A549 treated with CpdA at 1 μM for 4 hours (cell line): Measurements from ENCODE around the gene TRIM65. TPM values are rescaled to one million over a fixed set of nuclear protein-coding genes. Genes with fewer than 3 reads are reported as not detected.

ENCODE experiments used
- total RNA-seq: library from RNA; stranded (reverse); fragments of 200-300 nt; extraction: Qiagen RNA extraction; gene quantifications from 5 replicates; pipeline ENCODE4 v1.2.3, GENCODE V29; 2022; ENCODE audit warnings: low read depth

The TRIM65 gene
- total RNA-seq: 31.8 to 44.1 TPM (median 37.8 TPM) in 5 replicates

GRCh38 chr17:75896415-75897159 lies at the start of gene TRIM65:
TSS of gene TRIM65 (minus strand) at chr17:75896951. CDS start at chr17:75896937, 14 bp downstream.

GRCh38 chr17:75940727-75941441 lies 44.1 kb upstream of the TRIM65 start, which contains the start of gene FBF1:
TSS of gene FBF1 (minus strand) at chr17:75941042. CDS start at chr17:75938149, 2,893 bp downstream.

GRCh38 chr17:75904749-75905521 lies 8.2 kb upstream of the TRIM65 start, which contains the start of gene MRPL38:
TSS of gene MRPL38 (minus strand) at chr17:75904884. CDS start at chr17:75904875, 9 bp downstream.

GRCh38 chr17:75878174-75878998 lies 18.4 kb downstream of the TRIM65 start, which contains the start of gene TRIM47:
TSS of gene TRIM47 (minus strand) at chr17:75878581. CDS start at chr17:75878548, 33 bp downstream.

GRCh38 chr17:75855310-75856061 lies 41.3 kb downstream of the TRIM65 start, which contains the start of gene WBP2:
TSS of gene WBP2 (minus strand) at chr17:75855335. CDS start at chr17:75855297, 38 bp downstream.

GRCh38 chr17:75843577-75844529 lies 52.9 kb downstream of the TRIM65 start, which contains the start of gene UNC13D:
TSS of gene UNC13D (minus strand) at chr17:75844404. CDS start at chr17:75844337, 67 bp downstream.

Other genes with a start within 250 kb of the TRIM65 start
- 24.2 to 31.8 TPM (median 26.8 TPM) in 5 replicates for gene RECQL5, start 229.8 kb downstream of the TRIM65 start, total RNA-seq
- gene SAP30BP, start 229.6 kb downstream of the TRIM65 start, total RNA-seq: 96.6 to 129 TPM (median 102 TPM) in 5 replicates
- 38.3 to 62.6 TPM (median 49.8 TPM) in 5 replicates for gene ITGB4, start 175.5 kb downstream of the TRIM65 start, total RNA-seq
- gene GALK1, start 131.8 kb downstream of the TRIM65 start, total RNA-seq: 45.6 to 76.1 TPM (median 66.2 TPM) in 5 replicates
- 26.2 to 32.7 TPM (median 28.4 TPM) in 5 replicates for gene UNK, start 112.1 kb downstream of the TRIM65 start, total RNA-seq
- gene UNC13D, start 52.5 kb downstream of the TRIM65 start, total RNA-seq: 2.9 to 5.0 TPM (median 4.2 TPM) in 5 replicates
- gene WBP2, start 41.6 kb downstream of the TRIM65 start, total RNA-seq: 93.8 to 114 TPM (median 97.0 TPM) in 5 replicates
- 105 to 184 TPM (median 149 TPM) in 5 replicates for gene TRIM47, start 18.4 kb downstream of the TRIM65 start, total RNA-seq
- 101 to 130 TPM (median 117 TPM) in 5 replicates for gene MRPL38, start 7.9 kb upstream of the TRIM65 start, total RNA-seq
- gene FBF1, start 44.1 kb upstream of the TRIM65 start, total RNA-seq: 7.9 to 11.2 TPM (median 8.6 TPM) in 5 replicates
- gene ACOX1, start 82.2 kb upstream of the TRIM65 start, total RNA-seq: 13.1 to 17.1 TPM (median 15.3 TPM) in 5 replicates
- gene TEN1, start 82.3 kb upstream of the TRIM65 start, total RNA-seq: 22.4 to 27.3 TPM (median 24.9 TPM) in 5 replicates
- gene CDK3, start 103.9 kb upstream of the TRIM65 start, total RNA-seq: 3.7 to 5.7 TPM (median 5.2 TPM) in 5 replicates
- 11.9 to 17.5 TPM (median 15.2 TPM) in 5 replicates for gene EVPL, start 130.4 kb upstream of the TRIM65 start, total RNA-seq
- gene SRP68, start 175.6 kb upstream of the TRIM65 start, total RNA-seq: 86.5 to 92.3 TPM (median 88.2 TPM) in 5 replicates
- 0.77 to 1.7 TPM (median 1.4 TPM) in 5 replicates for gene GALR2, start 177.8 kb upstream of the TRIM65 start, total RNA-seq
- gene ZACN, start 182.2 kb upstream of the TRIM65 start, total RNA-seq: 0.40 to 0.76 TPM (median 0.59 TPM) in 5 replicates
- 57.6 to 70.2 TPM (median 67.2 TPM) in 5 replicates for gene EXOC7, start 206.8 kb upstream of the TRIM65 start, total RNA-seq
- gene FOXJ1, start 244.3 kb upstream of the TRIM65 start, total RNA-seq: 0.23 to 0.40 TPM (median 0.30 TPM) in 5 replicates